Measurements from ENCODE around the gene DUOXA2. TPM values are rescaled to one million over a fixed set of nuclear protein-coding genes. Genes with fewer than 3 reads are reported as not detected.

Gene DUOXA2
- total and polyA plus RNA-seq, 5 donors: 0.05 TPM; not detected in 4

- intact Hi-C loops (cut with DNase I): loop anchor here in 2 of 4 donors (10.0 kb wide), 2 partner anchors 77 to 137 kb away; no protein-coding TSS in a partner anchor
- no peaks in the 10 kb centered on the region for H3K27me3 ChIP-seq (ENCODE audit: control insufficient read depth, insufficient read depth)
- DNase-seq: peak in 1 of 3 donors; percentile 47
Observed at GRCh38 chr15:45111390-45112142, 2.6 kb upstream of the DUOXA2 start.

GRCh38 chr15:45112143-45112590 lies 2.0 kb upstream of the DUOXA2 start:
- Histone ChIP-seq H3K27me3 (ENCODE audit: control insufficient read depth, insufficient read depth) (no peaks in the 10 kb centered on the region), H3K4me1 (ENCODE audit: control insufficient read depth, insufficient read depth, low read length) (no peaks in the 10 kb centered on the region), H3K4me3 (ENCODE audit: low read length) (no peak overlapping the region), H3K9me3 (ENCODE audit: control insufficient read depth, low read length) (no peaks in the 10 kb centered on the region), H3K27ac (ENCODE audit: low read length) (no peak overlapping the region)
- intact Hi-C loops (cut with DNase I): loop anchor here in 2 of 4 donors (10.0 kb wide), 2 partner anchors 77 to 137 kb away; no protein-coding TSS in a partner anchor
- DNase-seq (no peak), ATAC-seq (no peak)
- WGBS: 14% methylated on average over 13 of the region's 13 CpGs

More at GRCh38 chr15:45111390-45112142, 2.6 kb upstream of the DUOXA2 start:
- 22% methylated on average over 64 of the region's 71 CpGs for WGBS
- ATAC-seq: no peak
- Histone ChIP-seq H3K4me1 (ENCODE audit: control insufficient read depth, insufficient read depth, low read length) (no peaks in the 10 kb centered on the region), H3K27ac (ENCODE audit: low read length) (no peak overlapping the region), H3K9me3 (ENCODE audit: control insufficient read depth, low read length) (no peaks in the 10 kb centered on the region), H3K4me3 (ENCODE audit: low read length) (no peak overlapping the region)

DNA sequence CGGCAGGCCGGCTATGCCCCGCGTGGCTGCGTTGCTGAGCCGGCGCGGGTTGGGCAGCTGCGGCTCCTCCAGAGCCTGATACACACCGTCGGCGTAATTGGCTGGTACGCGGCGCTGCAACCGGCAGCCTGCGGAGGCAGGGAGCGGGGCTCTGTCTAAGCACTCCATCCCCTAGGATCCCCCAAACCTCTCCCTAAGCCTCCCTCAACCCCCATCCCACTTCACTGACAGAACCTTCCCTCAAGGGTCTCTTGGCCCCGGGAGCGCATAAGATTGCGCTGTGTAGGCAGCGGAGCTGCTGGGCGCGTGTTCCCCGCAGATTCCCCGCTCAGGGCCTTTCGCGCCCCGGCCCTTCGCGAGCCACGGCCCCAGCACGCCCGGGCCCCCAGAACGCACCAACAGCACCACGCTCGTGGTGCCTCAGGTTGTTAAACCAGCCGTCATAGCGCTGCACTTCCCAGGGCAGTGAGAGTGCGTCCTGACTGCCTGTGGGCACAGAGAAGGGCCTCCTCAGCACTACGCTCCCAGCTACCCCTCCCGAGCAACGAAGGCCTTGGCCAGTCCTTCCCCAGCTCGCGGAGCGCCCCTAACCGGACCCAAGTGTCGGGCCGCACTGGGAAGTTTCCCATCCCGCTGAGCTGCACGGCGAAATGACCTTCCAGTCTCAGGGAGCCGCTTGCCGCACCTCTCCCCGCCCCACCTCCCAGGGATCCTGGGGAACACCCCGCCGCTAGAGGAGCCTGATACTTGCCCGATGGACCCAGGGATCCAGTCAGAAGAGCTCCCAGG lies 1.3 kb upstream of the DUOXA2 start:
- Histone ChIP-seq H3K27me3 (ENCODE audit: control insufficient read depth, insufficient read depth) (no peaks in the 10 kb centered on the region), H3K9me3 (ENCODE audit: control insufficient read depth, low read length) (no peaks in the 10 kb centered on the region), H3K27ac (ENCODE audit: low read length) (no peak overlapping the region), H3K4me1 (ENCODE audit: control insufficient read depth, insufficient read depth, low read length) (no peaks in the 10 kb centered on the region), H3K4me3 (ENCODE audit: low read length) (no peak overlapping the region)
- peak in 1 of 3 donors; percentile 45 for DNase-seq
- ATAC-seq: no peak
- intact Hi-C loops (cut with DNase I): loop anchor here in 2 of 4 donors (10.0 kb wide), 2 partner anchors 78 to 138 kb away; no protein-coding TSS in a partner anchor
- 2% methylated on average over 58 of the region's 58 CpGs for whole genome bisulfite sequencing

DNA sequence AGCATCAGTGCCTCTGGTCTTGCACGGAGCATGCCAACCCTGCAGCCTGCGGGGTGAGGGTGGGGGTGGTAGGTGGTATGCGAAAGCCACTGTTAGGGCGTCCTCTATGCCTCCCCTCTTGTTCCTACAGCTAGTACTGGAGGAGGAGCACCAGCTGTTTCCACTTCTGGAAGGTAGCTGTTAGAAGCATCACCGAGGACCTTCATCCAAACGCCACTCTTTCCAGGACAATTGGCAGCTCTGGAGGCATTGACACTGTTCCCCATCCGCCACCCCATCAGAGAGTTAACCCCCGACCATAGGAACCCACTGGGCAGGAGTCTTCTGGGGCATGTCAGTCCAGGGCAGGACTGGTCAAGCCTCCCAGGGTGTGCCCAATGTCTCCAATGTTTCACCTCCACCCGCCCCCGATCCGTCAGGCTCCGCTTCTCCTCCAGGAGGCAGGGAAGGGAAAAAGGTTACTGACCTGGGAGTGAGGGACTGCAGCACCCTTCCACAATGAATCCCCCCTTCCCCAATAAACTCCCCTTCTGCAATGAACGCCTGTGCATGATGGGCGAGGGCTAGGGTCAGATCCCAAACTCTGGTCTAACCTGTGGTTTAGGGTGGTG lies 641 bp upstream of the DUOXA2 start:
- WGBS: 19% methylated on average over 14 of the region's 14 CpGs
- intact Hi-C loops (cut with DNase I): loop anchor here in 2 of 4 donors (10.0 kb wide), 2 partner anchors 79 to 139 kb away; no protein-coding TSS in a partner anchor
- no peak for ATAC-seq

DNA sequence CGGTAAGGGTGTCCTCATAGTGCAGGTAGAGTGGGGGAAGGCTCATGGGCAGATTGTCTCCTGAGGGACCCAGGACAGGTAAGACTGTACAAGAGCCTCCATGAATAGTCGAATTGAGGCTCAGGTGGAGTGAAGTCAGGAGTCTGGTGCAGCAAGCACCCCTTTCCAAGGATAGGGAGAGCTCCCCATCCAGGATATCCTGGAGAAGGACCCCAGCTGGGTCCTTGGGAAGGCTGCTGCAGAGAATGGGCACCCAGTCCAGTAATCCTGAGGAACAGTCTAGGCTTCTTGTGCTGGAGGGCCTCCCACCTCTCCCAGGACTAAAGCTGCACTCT lies 592 bp downstream of the DUOXA2 start:
- intact Hi-C loops (cut with DNase I): loop anchor here in 2 of 4 donors (10.0 kb wide), 2 partner anchors 80 to 140 kb away; no protein-coding TSS in a partner anchor
- Histone ChIP-seq H3K4me3 (ENCODE audit: low read length) (no peak overlapping the region), H3K27me3 (ENCODE audit: control insufficient read depth, insufficient read depth) (no peaks in the 10 kb centered on the region), H3K4me1 (ENCODE audit: control insufficient read depth, insufficient read depth, low read length) (no peaks in the 10 kb centered on the region), H3K27ac (ENCODE audit: low read length) (no peak overlapping the region), H3K9me3 (ENCODE audit: control insufficient read depth, low read length) (no peaks in the 10 kb centered on the region)
- ATAC-seq (no peak), DNase-seq (peak in 1 of 3 donors; percentile 15)
- WGBS: 7% methylated on average over 2 of the region's 2 CpGs

More for the DNA sequence above, 641 bp upstream of the DUOXA2 start:
- Histone ChIP-seq H3K27me3 (ENCODE audit: control insufficient read depth, insufficient read depth) (no peaks in the 10 kb centered on the region), H3K27ac (ENCODE audit: low read length) (no peak overlapping the region), H3K4me3 (ENCODE audit: low read length) (no peak overlapping the region), H3K9me3 (ENCODE audit: control insufficient read depth, low read length) (no peaks in the 10 kb centered on the region), H3K4me1 (ENCODE audit: control insufficient read depth, insufficient read depth, low read length) (no peaks in the 10 kb centered on the region)
- DNase-seq: peak in 1 of 3 donors; percentile 21

- ATAC-seq (no peak), DNase-seq (peak in 1 of 3 donors; percentile 15)
- Histone ChIP-seq H3K4me1 (ENCODE audit: control insufficient read depth, insufficient read depth, low read length) (no peaks in the 10 kb centered on the region), H3K27ac (ENCODE audit: low read length) (no peak overlapping the region), H3K27me3 (ENCODE audit: control insufficient read depth, insufficient read depth) (no peaks in the 10 kb centered on the region), H3K9me3 (ENCODE audit: control insufficient read depth, low read length) (no peaks in the 10 kb centered on the region), H3K4me3 (ENCODE audit: low read length) (no peak overlapping the region)
- intact Hi-C loops (cut with DNase I): loop anchor here in 2 of 4 donors (10.0 kb wide), 2 partner anchors 81 to 141 kb away; no protein-coding TSS in a partner anchor
- 66% methylated on average over 7 of the region's 7 CpGs for WGBS
Observed at GRCh38 chr15:45115312-45115820, 1.2 kb downstream of the DUOXA2 start.

DNA sequence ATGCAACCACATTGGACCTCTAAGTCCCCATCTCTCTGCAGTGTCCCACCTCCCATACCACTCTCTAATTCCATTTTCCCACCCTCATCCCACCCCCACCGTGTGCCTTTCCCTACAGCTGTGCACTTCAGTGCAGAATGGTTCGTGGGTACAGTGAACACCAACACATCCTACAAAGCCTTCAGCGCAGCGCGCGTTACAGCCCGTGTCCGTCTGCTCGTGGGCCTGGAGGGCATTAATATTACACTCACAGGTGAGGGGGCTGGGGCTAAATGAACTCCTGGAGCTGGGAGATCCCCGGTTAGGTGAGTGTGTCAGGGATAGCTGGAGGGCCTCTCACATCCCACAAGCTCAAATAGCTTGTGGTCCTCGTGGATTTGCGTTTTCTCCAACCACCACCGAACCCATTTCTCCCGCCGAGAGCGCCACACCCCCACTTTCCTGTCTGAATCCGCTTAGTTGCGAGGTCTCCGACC lies 1.9 kb downstream of the DUOXA2 start:
- no peak for ATAC-seq
- Histone ChIP-seq H3K9me3 (ENCODE audit: control insufficient read depth, low read length) (no peaks in the 10 kb centered on the region), H3K27ac (ENCODE audit: low read length) (no peak overlapping the region), H3K27me3 (ENCODE audit: control insufficient read depth, insufficient read depth) (no peaks in the 10 kb centered on the region), H3K4me3 (ENCODE audit: low read length) (no peak overlapping the region), H3K4me1 (ENCODE audit: control insufficient read depth, insufficient read depth, low read length) (no peaks in the 10 kb centered on the region)
- intact Hi-C loops (cut with DNase I): loop anchor here in 2 of 4 donors (10.0 kb wide), 2 partner anchors 81 to 141 kb away; no protein-coding TSS in a partner anchor
- WGBS: 37% methylated on average over 19 of the region's 19 CpGs
- peak in 1 of 3 donors; percentile 11 for DNase-seq

GRCh38 chr15:45116482-45117307 lies 2.6 kb downstream of the DUOXA2 start:
- H3K4me3 ChIP-seq (ENCODE audit: low read length): no peak overlapping the region
- no peaks in the 10 kb centered on the region for H3K9me3 ChIP-seq (ENCODE audit: control insufficient read depth, low read length)
- DNase-seq (peak in 1 of 3 donors; percentile 54), ATAC-seq (peak in 1 of 2 donors; percentile 13)
- H3K27ac ChIP-seq (ENCODE audit: low read length): no peak overlapping the region
- H3K4me1 ChIP-seq (ENCODE audit: control insufficient read depth, insufficient read depth, low read length): no peaks in the 10 kb centered on the region
- H3K27me3 ChIP-seq (ENCODE audit: control insufficient read depth, insufficient read depth): no peaks in the 10 kb centered on the region
- intact Hi-C loops (cut with DNase I): loop anchor here in 2 of 4 donors (10.0 kb wide), 2 partner anchors 82 to 142 kb away; no protein-coding TSS in a partner anchor
- WGBS: 29% methylated on average over 65 of the region's 65 CpGs

GRCh38 chr15:45117308-45118130 lies 3.4 kb downstream of the DUOXA2 start:
- 41% methylated on average over 33 of the region's 33 CpGs for WGBS
- H3K4me1 ChIP-seq (ENCODE audit: control insufficient read depth, insufficient read depth, low read length): no peaks in the 10 kb centered on the region
- ATAC-seq (peak; percentile 28 to 46), DNase-seq (peak in 1 of 3 donors; percentile 48)
- no peaks in the 10 kb centered on the region for H3K27me3 ChIP-seq (ENCODE audit: control insufficient read depth, insufficient read depth)
- H3K4me3 ChIP-seq (ENCODE audit: low read length): no peak overlapping the region
- intact Hi-C loops (cut with DNase I): loop anchor here in 2 of 4 donors (10.0 kb wide), 2 partner anchors 83 to 143 kb away; no protein-coding TSS in a partner anchor
- no peaks in the 10 kb centered on the region for H3K9me3 ChIP-seq (ENCODE audit: control insufficient read depth, low read length)
- H3K27ac ChIP-seq (ENCODE audit: low read length): no peak overlapping the region
